Mucosa of stomach (tissue), 1 donor: ENCODE measurements around the gene SRRM5.
A peak's percentile ranks its signal among the peaks of the same experiment; 100 is the strongest.

Source experiments
- H3K27me3 ChIP-seq: one replicate; pipeline ENCODE4 v1.7.0; 2013; ENCODE audit warnings: mild to moderate bottlenecking, low read length; ENCODE audit not compliant: control insufficient read depth, insufficient read depth
- H3K36me3 ChIP-seq: one replicate; pipeline ENCODE4 v1.7.0; 2013; ENCODE audit warnings: low read length; ENCODE audit not compliant: control insufficient read depth, insufficient read depth
- H3K4me1 ChIP-seq: one replicate; pipeline ENCODE4 v1.7.0; 2013; ENCODE audit warnings: mild to moderate bottlenecking, low read length; ENCODE audit not compliant: control insufficient read depth, insufficient read depth
- H3K4me3 ChIP-seq: one replicate; pipeline ENCODE4 v1.7.0; 2013; ENCODE audit warnings: low read length
- H3K9ac ChIP-seq: one replicate; pipeline ENCODE4 v1.7.0; 2013; ENCODE audit warnings: mild to moderate bottlenecking, low read length, moderate library complexity
- H3K9me3 ChIP-seq: one replicate; pipeline ENCODE4 v1.7.0; 2013; ENCODE audit warnings: mild to moderate bottlenecking, low read length, moderate library complexity; ENCODE audit not compliant: control insufficient read depth
- donor health status: Pancreatic carcinoma.

The SRRM5 gene

DNA sequence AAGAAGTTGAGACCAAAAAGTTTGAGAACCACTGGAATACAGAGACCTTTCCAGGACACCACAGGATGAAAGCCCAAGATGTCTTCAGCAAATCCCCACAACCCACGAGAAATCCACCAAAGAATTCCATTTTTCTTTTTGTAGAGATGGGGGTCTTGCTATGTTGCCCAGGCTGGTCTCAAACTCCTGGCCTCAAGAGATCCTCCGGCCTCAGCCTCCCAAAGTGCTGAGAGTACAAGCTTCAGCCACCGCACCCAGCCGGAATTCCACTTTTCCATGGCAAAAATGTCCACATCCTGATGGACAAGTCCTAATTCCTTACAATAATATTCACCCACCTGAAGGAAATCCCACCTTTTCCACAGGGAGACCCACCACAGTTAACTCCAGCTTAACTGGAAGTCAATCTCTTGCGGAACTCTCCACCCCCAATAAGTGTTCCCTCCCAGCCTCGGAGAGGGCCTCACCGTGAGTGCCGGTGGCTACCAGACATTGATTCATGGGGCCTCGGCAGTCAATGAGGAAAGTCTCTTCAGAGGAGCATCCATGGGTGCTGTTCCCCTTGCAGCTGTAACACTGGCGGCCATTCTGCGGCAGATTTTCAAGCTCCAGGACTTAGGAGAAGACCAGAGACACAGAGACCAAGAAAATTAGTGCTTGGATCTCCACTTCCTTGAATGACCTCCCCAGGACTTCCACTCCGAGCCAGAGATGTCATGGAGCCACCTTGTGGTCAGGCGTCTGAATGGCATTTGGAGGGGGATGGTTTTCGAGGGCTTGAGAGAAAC, 40.1 kb downstream of the SRRM5 start:
- Histone ChIP-seq H3K4me3 (no peak overlapping the region), H3K27me3 (no peaks in the 10 kb centered on the region), H3K9ac (peak overlapping the region; percentile 7), H3K4me1 (no peaks in the 10 kb centered on the region), H3K36me3 (no peaks in the 10 kb centered on the region), H3K9me3 (no peaks in the 10 kb centered on the region)

DNA sequence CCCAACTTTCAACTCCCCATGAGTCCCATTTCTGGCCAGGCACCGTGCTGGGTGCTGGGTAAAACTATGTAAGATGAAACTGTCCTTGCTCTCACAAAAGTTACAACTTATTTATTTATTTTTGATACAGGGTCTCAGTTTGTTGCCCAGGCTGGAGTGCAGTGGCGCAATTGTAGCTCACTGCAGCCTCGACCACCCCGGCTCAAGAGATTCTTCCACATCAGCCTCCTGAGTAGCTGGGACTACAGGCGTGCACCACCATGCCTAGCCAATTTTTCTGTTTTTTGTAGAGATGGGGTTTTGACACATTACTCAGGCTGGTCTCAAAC, 40.6 kb downstream of the SRRM5 start:
- Histone ChIP-seq H3K27me3 (no peaks in the 10 kb centered on the region), H3K4me1 (no peaks in the 10 kb centered on the region), H3K36me3 (no peaks in the 10 kb centered on the region), H3K9ac (peak overlapping the region; percentile 7), H3K9me3 (no peaks in the 10 kb centered on the region), H3K4me3 (no peak overlapping the region)

DNA sequence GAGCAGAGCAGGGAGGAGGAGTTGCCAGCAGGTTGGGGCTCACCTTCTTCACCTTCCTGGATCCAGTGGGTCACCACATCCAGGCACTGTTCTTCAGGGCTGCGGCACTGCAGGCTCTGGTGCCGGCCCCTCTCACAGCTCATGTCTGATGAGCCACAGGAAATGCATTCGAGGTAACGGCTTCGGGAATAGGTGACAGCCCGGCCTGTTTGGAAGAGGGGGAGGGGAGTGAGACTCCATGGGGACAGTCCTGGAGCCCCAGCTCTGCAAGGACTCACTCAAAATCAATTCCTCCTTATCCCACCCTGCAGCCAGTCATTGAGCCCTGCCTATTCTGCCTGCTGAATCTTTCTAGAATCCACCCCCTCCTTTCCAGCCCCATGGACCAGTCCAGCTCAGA, 44.5 kb downstream of the SRRM5 start:
- H3K9me3 ChIP-seq, result no peaks in the 10 kb centered on the region
- H3K4me1 ChIP-seq, result no peaks in the 10 kb centered on the region
- H3K9ac ChIP-seq, result no peak overlapping the region
- no peaks in the 10 kb centered on the region for H3K27me3 ChIP-seq
- H3K36me3 ChIP-seq, result no peaks in the 10 kb centered on the region
- H3K4me3 ChIP-seq, result no peak overlapping the region

DNA sequence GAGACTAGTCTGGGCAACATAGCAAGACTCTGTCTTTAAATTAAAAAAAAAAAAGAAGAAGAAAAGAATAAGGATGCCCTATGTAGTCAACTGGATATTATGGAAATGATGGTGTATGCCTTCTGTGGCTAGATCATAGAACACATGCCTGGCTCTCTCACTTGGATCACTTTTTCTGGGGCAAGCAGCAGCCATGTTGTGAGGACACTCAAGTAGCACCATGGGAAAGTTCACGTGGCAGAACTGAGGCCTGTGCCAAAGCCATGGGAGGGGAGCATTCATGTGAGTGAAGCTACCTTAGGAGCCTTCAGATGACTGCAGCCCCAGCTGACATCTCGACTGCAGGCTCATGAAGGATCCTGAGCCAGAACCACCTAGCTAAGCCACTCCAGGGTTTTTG, 46.1 kb downstream of the SRRM5 start:
- no peak overlapping the region for H3K4me3 ChIP-seq
- H3K27me3 ChIP-seq, result no peaks in the 10 kb centered on the region
- H3K9ac ChIP-seq, result no peak overlapping the region
- H3K9me3 ChIP-seq, result no peaks in the 10 kb centered on the region
- H3K36me3 ChIP-seq, result no peaks in the 10 kb centered on the region
- no peaks in the 10 kb centered on the region for H3K4me1 ChIP-seq

DNA sequence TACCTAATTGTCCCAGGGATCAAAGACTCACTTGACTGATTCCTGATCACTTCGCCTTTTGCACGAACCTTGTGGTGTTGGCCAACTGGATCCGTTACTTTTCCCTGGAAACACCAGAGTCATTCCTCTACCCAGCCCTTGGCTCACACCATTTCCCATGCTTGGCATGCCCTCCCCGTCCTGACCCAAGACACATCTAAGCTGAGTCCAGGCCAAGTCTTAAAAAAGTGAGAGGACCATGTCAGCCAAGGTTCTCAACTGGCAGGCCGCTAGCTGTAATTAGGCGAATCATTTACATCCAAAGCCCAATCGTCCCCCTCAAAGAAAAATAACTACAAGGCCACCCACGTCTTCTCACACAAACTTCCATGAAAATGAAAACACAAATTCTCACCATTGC, 46.6 kb downstream of the SRRM5 start:
- H3K9me3 ChIP-seq, result no peaks in the 10 kb centered on the region
- H3K9ac ChIP-seq, result no peak overlapping the region
- no peaks in the 10 kb centered on the region for H3K4me1 ChIP-seq
- H3K4me3 ChIP-seq, result no peak overlapping the region
- H3K36me3 ChIP-seq, result no peaks in the 10 kb centered on the region
- H3K27me3 ChIP-seq, result no peaks in the 10 kb centered on the region

DNA sequence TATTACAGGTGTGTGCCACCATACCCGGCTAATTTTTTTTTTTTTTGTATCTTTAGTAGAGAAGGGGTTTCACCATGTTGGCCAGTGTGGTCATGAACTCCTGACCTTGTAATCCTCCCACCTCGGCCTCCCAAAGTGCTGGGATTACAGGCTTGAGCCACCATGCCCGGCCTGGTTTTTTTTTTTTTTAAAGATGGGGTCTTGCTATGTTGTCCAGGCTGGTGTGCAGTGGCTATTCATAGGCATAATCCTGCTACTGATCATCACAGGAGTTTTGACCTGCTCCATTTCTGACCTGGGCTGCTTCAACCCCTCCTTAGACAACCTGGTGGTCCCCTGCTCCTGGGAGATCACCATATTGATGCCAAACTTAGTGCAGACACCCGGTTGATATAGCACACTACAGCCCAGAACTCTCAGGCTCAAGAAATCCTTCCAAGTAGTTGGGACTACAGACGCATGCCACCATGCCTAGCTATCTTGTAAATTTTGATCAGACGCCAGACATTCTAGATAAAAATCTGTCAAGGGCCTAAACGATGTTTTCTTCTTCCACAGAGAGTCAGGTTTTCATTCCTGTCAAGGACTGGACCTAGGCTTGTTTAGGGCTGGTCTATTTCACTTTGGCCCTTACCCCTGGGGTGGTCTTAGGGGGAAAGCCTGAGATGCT, 48.5 kb downstream of the SRRM5 start:
- no peak overlapping the region for H3K4me3 ChIP-seq
- peaks cover 4% of the 10 kb centered on the region for H3K36me3 ChIP-seq
- no peak overlapping the region for H3K9ac ChIP-seq
- H3K9me3 ChIP-seq, result no peaks in the 10 kb centered on the region
- H3K4me1 ChIP-seq, result no peaks in the 10 kb centered on the region
- no peaks in the 10 kb centered on the region for H3K27me3 ChIP-seq

DNA sequence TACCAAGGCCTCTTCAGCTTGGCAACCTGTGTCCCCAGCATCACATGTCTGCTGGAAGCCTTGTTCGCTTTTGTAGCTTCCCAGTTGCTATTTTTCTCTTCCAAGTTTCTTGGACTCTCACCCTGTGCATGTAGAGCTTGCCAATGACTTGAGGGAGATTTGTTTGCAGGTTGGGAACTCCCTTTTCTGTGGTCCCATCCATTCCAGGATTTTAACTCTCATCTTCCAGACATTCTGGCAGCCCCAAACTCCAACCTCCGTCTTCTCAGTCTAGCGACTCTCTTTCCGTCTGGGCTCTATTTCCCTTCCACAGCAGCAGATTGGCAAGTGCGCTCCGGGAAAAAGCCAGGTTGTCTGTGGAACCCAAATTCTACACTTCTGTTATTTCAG, 49.1 kb downstream of the SRRM5 start:
- Histone ChIP-seq H3K9ac (no peak overlapping the region), H3K4me1 (no peaks in the 10 kb centered on the region), H3K36me3 (peaks cover 4% of the 10 kb centered on the region), H3K9me3 (no peaks in the 10 kb centered on the region), H3K27me3 (no peaks in the 10 kb centered on the region), H3K4me3 (no peak overlapping the region)

DNA sequence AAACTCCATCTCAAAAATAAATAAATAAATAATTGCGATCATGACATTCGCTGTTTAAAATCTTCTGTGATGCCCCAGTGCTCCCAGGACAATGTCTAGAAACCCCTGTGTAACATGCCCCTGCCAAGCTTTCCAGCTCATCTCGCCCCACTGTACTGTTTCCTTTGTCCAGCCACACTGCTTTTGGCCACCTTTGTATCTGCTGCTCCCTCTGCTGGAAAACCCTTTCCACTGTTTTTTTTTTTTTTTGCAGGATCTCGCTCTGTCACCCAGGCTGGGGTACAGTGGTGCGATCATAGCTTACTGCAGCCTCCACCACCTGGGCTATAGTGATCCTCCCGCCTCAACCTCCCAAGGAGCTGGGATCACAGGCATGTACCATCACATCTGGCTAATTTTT, 50.6 kb downstream of the SRRM5 start:
- H3K27me3 ChIP-seq, result no peaks in the 10 kb centered on the region
- H3K9ac ChIP-seq, result no peak overlapping the region
- no peaks in the 10 kb centered on the region for H3K9me3 ChIP-seq
- H3K4me3 ChIP-seq, result no peak overlapping the region
- peaks cover 2% of the 10 kb centered on the region for H3K4me1 ChIP-seq
- peaks cover 9% of the 10 kb centered on the region for H3K36me3 ChIP-seq

DNA sequence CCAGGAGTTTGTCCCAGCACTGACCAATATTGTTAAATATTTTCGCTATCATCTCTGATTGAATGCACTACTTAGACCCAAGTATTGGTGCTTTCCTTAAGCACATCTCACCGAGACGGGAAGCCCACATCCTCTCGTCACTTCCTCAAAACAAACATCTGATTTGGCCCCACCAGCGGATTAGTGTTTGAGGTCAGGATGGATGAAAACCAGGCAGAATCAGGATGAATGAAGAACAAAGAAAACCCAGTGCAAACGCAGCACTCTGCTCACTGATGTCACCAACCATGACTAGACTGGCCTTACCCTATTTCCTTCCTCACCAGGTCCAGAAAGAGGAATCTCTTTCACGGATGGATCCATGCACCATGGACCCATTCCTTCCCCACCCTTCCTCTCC, 52.1 kb downstream of the SRRM5 start:
- Histone ChIP-seq H3K36me3 (peaks cover 9% of the 10 kb centered on the region), H3K9me3 (no peaks in the 10 kb centered on the region), H3K9ac (no peak overlapping the region), H3K4me1 (peaks cover 9% of the 10 kb centered on the region), H3K27me3 (no peaks in the 10 kb centered on the region), H3K4me3 (no peak overlapping the region)
